HCT116 (cell line): ENCODE results near the gene METTL21C. TPM values are rescaled to one million over a fixed set of nuclear protein-coding genes. Genes with fewer than 3 reads are reported as not detected.

Experiments used
- ATAC-seq: fragments of 200-7000 bp; cut with Tn5 transposase; 2 replicates; pipeline ENCODE4 v1.9.1; 2020; ENCODE audit warnings: mild to moderate bottlenecking, moderate library complexity
- BruUV-seq: library from RNA; stranded (reverse); fragments of 400-500 nt; replicated peaks from 2 replicates; lab custom pipeline; 2021; lab: Mats Ljungman, UMichigan
- CTCF ChIA-PET: fragments of 300-600 bp; sonication (Branson Sonifier 250); formaldehyde crosslinking; loops from one replicate; lab custom pipeline; 2021; ENCODE audit warnings: antibody characterized with exemption; lab: Charles Lee
- POLR2A ChIA-PET: fragments of 300-600, 350-600 bp; sonication (Branson Sonifier 250); formaldehyde crosslinking; loops from one replicate; lab custom pipeline; 2021; ENCODE audit warnings: antibody characterized with exemption; lab: Charles Lee
- RAD21 ChIA-PET, 2 experiments: fragments of 300-600 bp; sonication (Branson Sonifier 250); formaldehyde crosslinking; loops; one replicate each; lab custom pipeline; 2023; ENCODE audit warnings: low total read pairs in 2 of 2; ENCODE audit not compliant: uncharacterized antibody in 2 of 2, unreplicated experiment in 2 of 2, low non-redundant PET in 1 of 2; lab: Charles Lee
- DNase-seq: peaks from one replicate; pipeline ENCODE4 v3.0.0-alpha.2; 2010; ENCODE audit warnings: low read depth, low spot score
- H2AFZ ChIP-seq: fragments of 200-600 bp; shearing (Covaris generic), sonication (generic); 2 replicates; pipeline ENCODE4 v1.6.1; 2017; ENCODE audit warnings: low read depth, mixed run types, mixed read lengths, antibody characterized with exemption, low read length; ENCODE audit not compliant: poor library complexity, severe bottlenecking
- H3K27ac ChIP-seq: 2 replicates; pipeline ENCODE4 v1.5.1; 2012; ENCODE audit warnings: low read depth, low read length
- H3K27me3 ChIP-seq: fragments of 200-600 bp; sonication (generic); 2 replicates; pipeline ENCODE4 v1.6.1; 2016; ENCODE audit warnings: mixed run types, low read length, mixed read lengths; ENCODE audit not compliant: insufficient read depth
- H3K36me3 ChIP-seq, 2 experiments: fragments of 200-500 bp in 1 of 2; fragments of 200-600 bp in 1 of 2; sonication (Bioruptor generic) in 1 of 2; sonication (generic) in 1 of 2; 2 replicates each; pipeline versions ENCODE4 v1.5.1 to v1.6.1; 2014 to 2016; ENCODE audit warnings: low read length in 2 of 2, inconsistent platforms in 1 of 2, mixed read lengths in 1 of 2, mixed run types in 1 of 2; ENCODE audit not compliant: insufficient read depth in 2 of 2, control insufficient read depth in 1 of 2
- H3K4me1 ChIP-seq, 2 experiments: fragments of 200-600 bp in 1 of 2; sonication (generic) in 1 of 2; 2 replicates each; pipeline versions ENCODE4 v1.5.1 to v1.6.1; 2012 to 2017; ENCODE audit warnings: low read length in 2 of 2, inconsistent platforms in 1 of 2, mild to moderate bottlenecking in 1 of 2, mixed read lengths in 1 of 2, mixed run types in 1 of 2, moderate library complexity in 1 of 2; ENCODE audit not compliant: insufficient read depth in 2 of 2, control insufficient read depth in 1 of 2
- H3K4me2 ChIP-seq: fragments of 200-600 bp; sonication (generic); 2 replicates; pipeline ENCODE4 v1.6.1; 2017; ENCODE audit warnings: mixed run types, low read length, mixed read lengths
- H3K4me3 ChIP-seq, 2 experiments: fragments of 200-600 bp in 1 of 2; sonication (generic) in 1 of 2; replicated peaks in 1 of 2; 2 replicates each; pipeline ENCODE4 v1.5.1; 2011 to 2016; ENCODE audit warnings: low read length in 2 of 2, control low read depth in 1 of 2, low read depth in 1 of 2, mild to moderate bottlenecking in 1 of 2, mixed read lengths in 1 of 2, mixed run types in 1 of 2
- H3K79me2 ChIP-seq: fragments of 200-600 bp; sonication (generic); 2 replicates; pipeline ENCODE4 v1.6.1; 2017; ENCODE audit warnings: mild to moderate bottlenecking, mixed run types, low read length, moderate library complexity, mixed read lengths; ENCODE audit not compliant: insufficient read depth
- H3K9ac ChIP-seq: fragments of 200-600 bp; sonication (generic); 2 replicates; pipeline ENCODE4 v1.6.1; 2016; ENCODE audit warnings: low read length, mixed read lengths
- H3K9me2 ChIP-seq: fragments of 200-600 bp; sonication (generic), shearing (Covaris generic); 2 replicates; pipeline ENCODE4 v1.6.1; 2017; ENCODE audit warnings: mixed run types, mild to moderate bottlenecking, moderate library complexity; ENCODE audit not compliant: insufficient read depth
- H3K9me3 ChIP-seq, 2 experiments: fragments of 200-500 bp in 1 of 2; fragments of 200-600 bp in 1 of 2; sonication (Bioruptor generic) in 1 of 2; sonication (generic) in 1 of 2; 2 replicates each; pipeline ENCODE4 v1.6.1; 2014 to 2017; ENCODE audit warnings: low read length in 2 of 2, mixed read lengths in 2 of 2, inconsistent platforms in 1 of 2, low read depth in 1 of 2, mild to moderate bottlenecking in 1 of 2, mixed run types in 1 of 2, moderate library complexity in 1 of 2; ENCODE audit not compliant: control insufficient read depth in 1 of 2, insufficient read depth in 1 of 2
- H4K20me1 ChIP-seq: fragments of 200-600 bp; sonication (generic), shearing (Covaris generic); 2 replicates; pipeline ENCODE4 v1.6.1; 2017; ENCODE audit warnings: mixed run types, mild to moderate bottlenecking, moderate library complexity; ENCODE audit not compliant: insufficient read depth
- ATF3 ChIP-seq: IDR thresholded peaks from 2 replicates; pipeline ENCODE4 v1.6.1; 2012
- CBX3 ChIP-seq: IDR thresholded peaks from 2 replicates; pipeline ENCODE4 v1.6.1; 2012; ENCODE audit warnings: low read depth
- EGR1 ChIP-seq: IDR thresholded peaks from 2 replicates; pipeline ENCODE4 v1.6.1; 2012; ENCODE audit warnings: low read depth
- EZH2 ChIP-seq: fragments of 200-600 bp; sonication (generic); IDR thresholded peaks from 2 replicates; pipeline ENCODE4 v1.6.1; 2017; ENCODE audit warnings: antibody characterized with exemption, mixed run types
- EZH2phosphoT487 ChIP-seq: fragments of 200-600 bp; IDR thresholded peaks from 2 replicates; pipeline ENCODE4 v1.6.1; 2018; ENCODE audit warnings: antibody characterized with exemption, borderline replicate concordance
- JUND ChIP-seq: IDR thresholded peaks from 2 replicates; pipeline ENCODE4 v1.6.1; 2012
- MAX ChIP-seq: IDR thresholded peaks from 2 replicates; pipeline ENCODE4 v1.6.1; 2012
- POLR2A ChIP-seq: IDR thresholded peaks from 2 replicates; pipeline ENCODE4 v1.7.0; 2011; ENCODE audit warnings: borderline replicate concordance; ENCODE audit not compliant: insufficient read depth, insufficient read length; ENCODE audit errors: extremely low read depth
- RAD21 ChIP-seq: IDR thresholded peaks from 2 replicates; pipeline ENCODE4 v1.6.1; 2012; ENCODE audit warnings: low read depth, mild to moderate bottlenecking
- SIN3A ChIP-seq: IDR thresholded peaks from 2 replicates; pipeline ENCODE4 v1.6.1; 2012; ENCODE audit warnings: low read depth
- YY1 ChIP-seq: IDR thresholded peaks from 2 replicates; pipeline ENCODE4 v1.6.1; 2011; ENCODE audit warnings: low read length, low read depth, moderate library complexity, mild to moderate bottlenecking; ENCODE audit not compliant: insufficient replicate concordance; ENCODE audit errors: extremely low read depth
- ZFX ChIP-seq: fragments of 450-650 bp; IDR thresholded peaks from 2 replicates; pipeline ENCODE4 v1.6.1; 2017
- ZNF274 ChIP-seq: fragments of 200-500 bp; sonication (Bioruptor generic); IDR thresholded peaks from 2 replicates; pipeline ENCODE4 v1.6.1; 2014; ENCODE audit warnings: mild to moderate bottlenecking, low read depth, low read length, inconsistent platforms
- intact Hi-C: fragments of 100-400 bp; cut with micrococcal nuclease; formaldehyde crosslinking; loops from 2 replicates; pipeline ENCODE4 v1.10.0; 2022
- total RNA-seq: library from RNA; stranded (reverse); gene quantifications from one replicate; pipeline ENCODE4 v1.2.1, GENCODE V29; 2021; ENCODE audit not compliant: unreplicated experiment
- TF ChIP-seq, protein P1 (sequence below): IDR thresholded peaks from 2 replicates; pipeline ENCODE4 v1.6.1; 2011; ENCODE audit warnings: mild to moderate bottlenecking, low read length, moderate library complexity; ENCODE audit not compliant: insufficient replicate concordance; ENCODE audit errors: extremely low read depth
- TF ChIP-seq, protein P2 (sequence below): IDR thresholded peaks from 2 replicates; pipeline ENCODE4 v1.6.1; 2012; ENCODE audit warnings: low read depth

The METTL21C gene
- total RNA-seq, 1 experiment from 2014 or later = not detected

GRCh38 chr13:102708211-102708610, 13.4 kb upstream of the METTL21C start:
- H3K27ac ChIP-seq = no peak overlapping the region

More at GRCh38 chr13:102708211-102708610, 13.4 kb upstream of the METTL21C start:
- ChIA-PET CTCF (no interaction called here), RAD21 (no interaction called here)
- Histone ChIP-seq H3K4me2 (no peak overlapping the region), H4K20me1 (no peaks in the 10 kb centered on the region), H3K79me2 (no peaks in the 10 kb centered on the region), H3K9me3 (no peaks in the 10 kb centered on the region), H3K27me3 (no peaks in the 10 kb centered on the region), H3K4me3 (no peak overlapping the region), H3K36me3 (no peaks in the 10 kb centered on the region), H3K4me1 (peaks cover 18 to 19% of the 10 kb centered on the region in 2 experiments), H2AFZ (no peak overlapping the region)
- no TSS peak for BruUV-seq
- no peak for DNase-seq
- TF ChIP-seq, protein P1, sequence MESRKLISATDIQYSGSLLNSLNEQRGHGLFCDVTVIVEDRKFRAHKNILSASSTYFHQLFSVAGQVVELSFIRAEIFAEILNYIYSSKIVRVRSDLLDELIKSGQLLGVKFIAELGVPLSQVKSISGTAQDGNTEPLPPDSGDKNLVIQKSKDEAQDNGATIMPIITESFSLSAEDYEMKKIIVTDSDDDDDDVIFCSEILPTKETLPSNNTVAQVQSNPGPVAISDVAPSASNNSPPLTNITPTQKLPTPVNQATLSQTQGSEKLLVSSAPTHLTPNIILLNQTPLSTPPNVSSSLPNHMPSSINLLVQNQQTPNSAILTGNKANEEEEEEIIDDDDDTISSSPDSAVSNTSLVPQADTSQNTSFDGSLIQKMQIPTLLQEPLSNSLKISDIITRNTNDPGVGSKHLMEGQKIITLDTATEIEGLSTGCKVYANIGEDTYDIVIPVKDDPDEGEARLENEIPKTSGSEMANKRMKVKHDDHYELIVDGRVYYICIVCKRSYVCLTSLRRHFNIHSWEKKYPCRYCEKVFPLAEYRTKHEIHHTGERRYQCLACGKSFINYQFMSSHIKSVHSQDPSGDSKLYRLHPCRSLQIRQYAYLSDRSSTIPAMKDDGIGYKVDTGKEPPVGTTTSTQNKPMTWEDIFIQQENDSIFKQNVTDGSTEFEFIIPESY = no peak
- TF ChIP-seq SIN3A (no peak), ZNF274 (no peak), MAX (no peak), EZH2phosphoT487 (no peak), RAD21 (no peak), EGR1 (no peak), EZH2 (no peak), JUND (no peak), YY1 (no peak), ATF3 (no peak), POLR2A (no peak), CBX3 (no peak), ZFX (no peak)
- TF ChIP-seq, protein P2, sequence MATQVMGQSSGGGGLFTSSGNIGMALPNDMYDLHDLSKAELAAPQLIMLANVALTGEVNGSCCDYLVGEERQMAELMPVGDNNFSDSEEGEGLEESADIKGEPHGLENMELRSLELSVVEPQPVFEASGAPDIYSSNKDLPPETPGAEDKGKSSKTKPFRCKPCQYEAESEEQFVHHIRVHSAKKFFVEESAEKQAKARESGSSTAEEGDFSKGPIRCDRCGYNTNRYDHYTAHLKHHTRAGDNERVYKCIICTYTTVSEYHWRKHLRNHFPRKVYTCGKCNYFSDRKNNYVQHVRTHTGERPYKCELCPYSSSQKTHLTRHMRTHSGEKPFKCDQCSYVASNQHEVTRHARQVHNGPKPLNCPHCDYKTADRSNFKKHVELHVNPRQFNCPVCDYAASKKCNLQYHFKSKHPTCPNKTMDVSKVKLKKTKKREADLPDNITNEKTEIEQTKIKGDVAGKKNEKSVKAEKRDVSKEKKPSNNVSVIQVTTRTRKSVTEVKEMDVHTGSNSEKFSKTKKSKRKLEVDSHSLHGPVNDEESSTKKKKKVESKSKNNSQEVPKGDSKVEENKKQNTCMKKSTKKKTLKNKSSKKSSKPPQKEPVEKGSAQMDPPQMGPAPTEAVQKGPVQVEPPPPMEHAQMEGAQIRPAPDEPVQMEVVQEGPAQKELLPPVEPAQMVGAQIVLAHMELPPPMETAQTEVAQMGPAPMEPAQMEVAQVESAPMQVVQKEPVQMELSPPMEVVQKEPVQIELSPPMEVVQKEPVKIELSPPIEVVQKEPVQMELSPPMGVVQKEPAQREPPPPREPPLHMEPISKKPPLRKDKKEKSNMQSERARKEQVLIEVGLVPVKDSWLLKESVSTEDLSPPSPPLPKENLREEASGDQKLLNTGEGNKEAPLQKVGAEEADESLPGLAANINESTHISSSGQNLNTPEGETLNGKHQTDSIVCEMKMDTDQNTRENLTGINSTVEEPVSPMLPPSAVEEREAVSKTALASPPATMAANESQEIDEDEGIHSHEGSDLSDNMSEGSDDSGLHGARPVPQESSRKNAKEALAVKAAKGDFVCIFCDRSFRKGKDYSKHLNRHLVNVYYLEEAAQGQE = no peak
- TF ChIP-seq, all 23 proteins: peak for 0
- no peak for ATAC-seq
- intact Hi-C loops = no loop called here
- Histone ChIP-seq H3K9me2 (no peaks in the 10 kb centered on the region), H3K9ac (no peak overlapping the region)
- POLR2A ChIA-PET = no interaction called here
